SHP77 (cell line): ENCODE measurements around the gene GABPB1.
"Not testable (repeated sequence)": the region's sequence is repeated elsewhere in the genome, so short reads cannot be mapped to it uniquely, and the experiment has no call there.

Source experiments
- DNase-seq, 2 experiments: peaks; one replicate each; lab custom pipeline; 2025; lab: John Stamatoyannopoulos, UW

GABPB1 gene

DNA sequence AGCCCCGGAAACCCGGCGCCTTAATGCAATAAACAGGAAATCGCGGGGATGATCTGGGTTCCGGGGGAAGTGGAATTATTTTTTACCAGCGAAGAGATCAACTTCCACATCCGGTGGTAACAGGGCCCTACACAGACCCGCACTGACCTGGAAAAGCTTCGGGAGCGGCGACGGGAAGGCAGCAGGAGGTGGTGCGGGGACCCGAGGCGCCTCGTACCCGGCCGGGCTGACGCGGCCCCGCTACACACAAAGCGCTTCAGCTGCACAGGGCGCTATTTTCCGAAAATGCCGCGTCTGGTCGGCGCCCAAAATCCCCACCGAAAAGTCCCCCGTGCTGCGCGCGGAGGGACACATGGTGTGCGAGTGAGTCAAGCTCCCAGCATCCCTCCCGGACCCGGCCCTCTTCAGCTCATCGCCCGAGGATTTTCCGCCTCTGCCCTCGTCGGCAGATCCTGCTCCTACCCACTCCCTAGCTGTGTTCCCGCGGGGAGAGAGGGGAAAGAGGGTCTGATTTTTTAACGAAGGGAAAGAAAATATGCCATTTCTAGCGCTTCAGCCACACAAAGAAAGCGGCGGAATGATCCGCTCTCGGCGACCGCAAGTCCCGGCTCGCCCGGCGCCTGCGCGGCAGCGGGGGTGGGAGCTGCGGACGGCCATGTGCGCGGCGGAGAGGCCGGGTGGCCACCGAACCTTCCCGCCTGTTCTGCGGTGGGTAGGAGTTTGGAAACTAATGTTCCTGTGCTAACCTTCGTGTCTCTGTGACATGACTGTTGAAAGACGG lies at the start of gene GABPB1:
TSS of gene GABPB1 (minus strand) at position 361 of the 781 bp plus-strand sequence. CDS start 45,400 bp downstream, outside the sequence.
- peak; percentile 80 to 86 for DNase-seq

DNA sequence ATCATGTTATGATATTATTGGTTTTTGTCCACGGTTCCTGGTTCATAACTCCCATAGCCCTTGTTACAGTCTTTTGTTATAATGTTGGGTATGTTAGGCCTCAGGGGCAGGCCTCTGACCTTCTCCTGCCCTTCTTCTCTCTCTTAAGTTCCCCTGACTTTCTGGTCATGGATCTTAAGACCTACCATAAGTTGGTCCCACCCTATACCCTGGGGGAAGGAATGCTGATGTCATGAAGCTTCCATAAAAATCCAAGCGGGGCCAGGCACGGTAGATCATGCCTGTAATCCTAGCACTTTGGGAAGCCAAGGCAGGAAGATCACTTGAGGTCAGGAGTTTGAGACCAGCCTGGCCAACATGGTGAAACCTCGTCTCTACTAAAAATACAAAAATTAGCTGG lies 36.6 kb upstream of the GABPB1 start:
- DNase-seq = not testable (repeated sequence)

DNA sequence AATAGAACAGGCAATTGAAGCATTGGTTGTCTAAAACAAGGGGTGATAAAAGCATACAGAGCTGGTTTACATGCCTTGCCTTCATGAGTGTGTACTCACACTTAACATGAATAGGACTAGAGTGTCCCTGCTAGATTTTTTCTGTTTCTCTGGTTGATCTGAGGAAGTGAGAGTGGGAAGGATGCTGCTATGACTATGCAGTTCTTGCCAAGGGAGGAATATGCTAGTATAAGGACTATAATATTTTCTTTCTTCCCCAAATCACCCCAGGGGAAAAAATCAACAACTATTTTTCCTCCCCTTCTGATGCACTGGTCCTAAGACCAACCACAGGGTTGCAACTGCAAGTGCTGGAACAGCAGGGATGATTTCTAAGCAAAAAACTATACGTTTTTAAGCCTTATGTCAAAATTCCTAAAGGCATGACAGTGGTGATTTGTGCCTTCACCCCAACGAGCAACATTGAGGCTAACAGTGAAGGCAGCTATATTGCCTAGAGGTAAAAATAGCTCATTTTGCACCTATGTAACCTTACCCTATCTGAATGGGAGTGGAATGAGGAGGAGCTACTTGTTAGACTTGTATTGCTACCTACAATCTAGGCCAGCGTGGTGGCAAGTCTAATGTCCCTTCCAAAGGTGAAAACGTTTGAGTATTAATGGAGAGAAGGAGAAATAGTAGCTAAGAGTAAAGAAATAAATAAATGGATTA lies 35.7 kb upstream of the GABPB1 start:
- DNase-seq = no peak

DNA sequence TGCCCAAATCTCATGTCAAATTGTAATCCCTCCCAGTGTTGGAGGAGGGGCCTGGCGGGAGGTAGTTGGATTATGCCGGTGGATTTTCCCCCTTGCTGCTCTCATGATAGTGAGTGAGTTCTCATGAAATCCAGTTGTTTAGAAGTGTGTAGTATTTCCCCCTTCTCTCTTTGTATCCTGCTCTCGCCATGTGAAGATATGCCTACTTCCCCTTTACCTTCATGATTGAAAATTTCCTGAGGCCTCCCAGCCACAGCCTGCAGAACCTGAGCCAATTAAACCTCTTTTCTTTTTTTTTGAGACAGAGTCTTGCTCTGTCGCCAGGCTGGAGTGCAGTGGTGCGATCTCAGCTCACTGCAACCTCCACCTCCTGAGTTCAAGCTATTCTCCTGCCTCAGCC lies 27.4 kb upstream of the GABPB1 start:
- not testable (repeated sequence) for DNase-seq

DNA sequence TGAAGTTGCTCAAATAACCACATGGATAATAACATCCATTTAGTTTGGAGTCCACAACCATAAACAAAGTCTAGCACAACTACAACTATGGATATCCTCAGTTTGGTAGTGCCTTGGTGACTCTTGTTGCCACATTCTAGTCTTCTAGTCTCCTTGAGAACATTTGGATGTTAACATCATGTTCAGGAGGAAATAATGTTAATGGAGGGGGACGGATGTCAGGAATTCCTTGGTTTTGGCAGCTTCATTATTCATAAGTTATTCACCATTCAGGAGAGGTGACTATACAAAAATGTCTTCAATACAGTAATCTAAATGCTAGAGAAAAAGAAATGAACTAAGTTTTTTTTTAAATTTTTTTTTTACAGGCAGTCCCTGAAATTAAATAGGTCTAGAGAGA lies 26.4 kb upstream of the GABPB1 start:
- no peak for DNase-seq

DNA sequence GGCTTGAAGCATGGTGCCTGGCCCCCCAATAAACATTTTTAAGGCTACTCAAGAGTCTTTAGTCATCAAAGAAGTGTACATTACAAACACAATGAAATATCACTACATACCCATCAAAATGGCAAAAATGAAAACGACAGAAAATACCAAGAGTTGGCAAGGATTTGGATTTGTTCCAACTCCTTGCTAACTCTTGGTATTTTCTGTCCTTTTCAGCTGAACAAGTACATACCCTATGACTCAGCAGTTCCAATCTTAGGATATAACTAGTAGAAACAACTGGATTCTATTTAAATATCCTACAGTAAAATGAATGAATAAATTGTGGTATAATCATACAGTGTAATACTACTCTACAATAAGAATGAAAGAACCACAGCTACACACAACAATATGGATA lies 25.1 kb upstream of the GABPB1 start:
- no peak for DNase-seq

DNA sequence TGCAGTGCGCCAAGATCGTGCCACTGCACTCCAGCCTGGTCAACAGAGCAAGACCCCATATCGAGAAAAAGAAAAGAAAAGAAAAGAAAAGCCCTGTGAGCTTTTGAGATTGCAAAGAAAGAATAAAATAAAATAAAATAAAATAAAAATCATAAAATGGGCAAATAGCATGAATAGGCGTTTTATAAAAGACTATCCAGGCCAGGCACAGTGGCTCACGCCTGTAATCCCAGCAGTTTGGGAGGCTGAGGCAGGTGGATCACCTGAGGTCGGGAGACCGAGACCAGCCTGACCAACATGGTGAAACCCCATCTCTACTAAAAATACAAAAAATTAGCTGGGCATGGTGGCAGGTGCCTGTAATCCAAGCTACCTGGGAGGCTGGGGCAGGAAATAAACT lies 24.4 kb upstream of the GABPB1 start:
- not testable (repeated sequence) for DNase-seq

DNA sequence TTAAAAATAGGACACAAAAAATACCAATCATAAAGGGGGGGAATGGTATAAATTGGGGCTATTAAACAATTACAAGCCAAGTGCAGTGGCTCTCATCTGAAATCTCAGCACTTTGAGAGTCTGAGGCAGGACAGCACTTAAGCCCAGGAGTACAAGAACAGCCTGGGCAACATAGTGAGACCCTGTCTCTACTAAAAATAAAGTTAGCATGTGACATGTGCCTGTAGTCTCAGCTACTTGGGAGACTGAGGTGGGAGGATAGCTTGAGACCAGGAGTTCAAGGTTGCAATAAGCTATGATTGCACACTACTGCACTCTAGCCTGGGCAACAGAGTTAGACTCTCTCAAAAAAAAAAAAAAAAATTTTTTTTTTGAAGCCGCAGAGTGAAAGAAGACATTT lies 23.8 kb upstream of the GABPB1 start:
- no peak for DNase-seq

DNA sequence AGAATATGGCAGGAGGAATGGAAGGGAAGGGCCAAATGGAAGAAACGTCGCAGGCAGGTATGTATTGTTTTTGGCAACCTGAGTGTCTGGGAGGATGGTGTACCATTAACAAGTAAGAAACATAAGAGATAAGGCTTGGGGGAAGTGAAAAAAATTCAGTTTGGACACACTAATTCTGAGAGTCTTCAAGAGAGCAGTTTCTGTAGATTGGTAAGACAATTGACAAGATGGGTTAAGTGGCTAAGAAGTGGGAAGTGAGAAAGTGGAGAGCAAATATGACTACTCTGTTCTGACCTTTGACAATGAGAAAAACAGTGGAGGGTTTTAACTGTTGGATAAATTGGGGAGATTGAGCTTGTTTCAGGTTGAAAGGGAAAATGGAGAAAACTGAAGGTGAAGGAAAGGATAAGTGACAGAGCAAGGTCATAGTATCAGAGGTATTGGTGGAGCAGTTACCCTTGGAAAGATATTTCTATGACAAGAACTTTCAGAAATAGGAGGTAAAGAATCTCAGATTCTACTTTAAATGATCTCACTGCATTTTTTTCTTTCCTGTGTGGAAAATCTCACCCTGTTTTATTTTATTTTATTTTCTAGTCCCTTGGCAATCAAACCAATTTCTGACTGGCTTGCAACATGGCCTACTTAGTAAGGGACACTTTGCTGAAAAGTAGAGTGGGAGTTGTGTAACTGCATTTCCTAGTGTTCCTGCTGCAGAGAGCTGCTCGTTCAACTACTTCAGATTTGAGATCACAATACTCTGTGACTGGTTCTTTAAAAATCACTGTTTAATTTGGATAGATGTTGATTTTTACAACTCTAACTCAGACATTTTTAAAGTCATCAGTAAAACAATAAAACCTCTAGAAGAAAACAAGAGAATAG lies 23.1 kb upstream of the GABPB1 start:
- no peak for DNase-seq

DNA sequence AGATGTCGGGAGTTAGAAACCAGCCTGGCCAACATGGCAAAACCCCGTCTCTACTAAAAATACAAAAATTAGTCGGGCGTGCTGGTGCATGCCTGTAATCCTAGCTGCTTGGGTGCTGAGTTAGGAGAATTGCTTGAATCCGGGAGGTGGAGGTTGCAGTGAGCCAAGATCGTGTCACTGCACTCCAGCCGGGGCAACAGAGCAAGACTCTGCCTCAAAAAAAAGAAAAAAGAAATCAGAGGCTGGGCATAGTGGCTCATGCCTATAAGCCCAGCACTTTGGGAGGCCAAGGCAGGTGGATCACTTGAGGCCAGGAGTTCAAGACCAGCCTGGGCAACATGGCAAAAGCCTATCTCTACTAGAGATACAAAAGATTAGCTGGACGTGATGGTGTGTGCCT lies 14.6 kb upstream of the GABPB1 start:
- DNase-seq = not testable (repeated sequence)

DNA sequence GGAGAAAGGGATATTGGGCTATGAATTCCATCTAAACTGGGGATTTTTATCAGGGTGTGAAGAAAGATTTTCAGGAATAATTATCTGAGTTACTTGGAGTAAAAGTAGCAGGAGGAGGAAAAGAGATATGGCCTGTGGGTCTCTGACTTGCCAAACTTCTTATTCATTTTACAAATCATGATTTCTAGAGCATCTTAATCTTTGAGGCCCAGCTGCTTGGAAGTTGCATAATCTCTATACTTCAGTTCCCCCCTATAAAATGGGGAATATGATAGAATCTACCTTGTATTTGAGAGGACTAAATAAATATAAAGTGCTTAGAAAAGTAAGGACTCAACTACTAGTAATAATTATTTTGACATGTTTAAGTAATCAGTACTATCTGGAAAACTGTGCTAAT lies 11.0 kb upstream of the GABPB1 start:
- no peak for DNase-seq

DNA sequence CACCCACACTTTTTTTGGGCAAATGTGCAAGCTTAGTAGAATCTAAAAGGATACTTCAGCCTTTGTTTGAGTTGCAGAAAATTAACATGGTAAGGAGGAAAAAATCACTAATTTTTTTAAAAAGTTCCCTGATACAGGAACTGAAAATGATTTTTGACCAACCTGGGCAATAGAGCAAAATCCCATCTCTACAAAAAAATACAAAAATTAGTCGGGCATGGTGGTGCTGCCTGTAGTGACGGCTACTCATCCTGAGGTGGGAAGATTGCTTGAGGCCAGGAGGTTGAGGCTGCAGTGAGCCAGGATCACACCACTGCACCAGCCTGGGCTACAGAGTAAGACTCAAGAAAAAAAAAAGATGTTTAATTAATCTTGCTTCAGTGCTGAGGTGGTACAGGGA lies 10.6 kb upstream of the GABPB1 start:
- DNase-seq = no peak

DNA sequence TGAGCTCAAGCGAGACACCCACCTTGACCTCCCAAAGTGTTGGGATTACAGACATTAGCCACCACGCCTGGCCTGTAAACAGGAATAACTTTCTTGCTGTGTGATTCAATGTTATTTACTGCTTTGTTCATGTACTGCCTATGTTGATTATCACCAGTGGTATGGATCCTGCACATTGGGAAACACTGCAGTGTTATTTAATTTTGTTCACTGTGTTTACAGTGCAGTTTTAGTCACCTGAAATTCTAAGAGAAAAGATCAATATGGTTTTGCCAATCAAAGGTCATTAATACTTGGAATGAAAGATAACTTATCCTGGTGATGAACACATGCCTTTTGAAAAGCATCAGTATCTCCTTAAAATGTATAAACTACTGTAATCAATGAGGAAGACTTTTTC lies 8.6 kb upstream of the GABPB1 start:
- DNase-seq = no peak

DNA sequence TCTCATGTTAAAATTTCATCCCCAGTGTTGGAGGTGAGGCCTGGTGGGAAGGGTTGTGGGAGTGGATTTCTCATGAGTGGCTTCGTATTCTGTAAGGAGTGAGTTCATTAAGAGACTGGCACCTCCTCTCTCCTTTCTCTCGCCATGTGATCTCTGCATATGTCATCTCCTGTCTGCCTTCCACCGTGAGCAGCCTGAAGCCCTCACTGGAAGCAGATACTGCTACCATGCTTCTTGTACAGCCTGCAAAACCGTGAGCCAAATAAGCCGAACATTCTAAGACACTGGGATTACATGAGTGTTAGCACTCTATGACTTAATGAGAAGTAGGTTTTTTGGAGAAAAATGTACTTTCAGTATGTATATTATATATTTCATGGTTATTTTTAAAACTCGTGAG lies 6.8 kb upstream of the GABPB1 start:
- DNase-seq = no peak

DNA sequence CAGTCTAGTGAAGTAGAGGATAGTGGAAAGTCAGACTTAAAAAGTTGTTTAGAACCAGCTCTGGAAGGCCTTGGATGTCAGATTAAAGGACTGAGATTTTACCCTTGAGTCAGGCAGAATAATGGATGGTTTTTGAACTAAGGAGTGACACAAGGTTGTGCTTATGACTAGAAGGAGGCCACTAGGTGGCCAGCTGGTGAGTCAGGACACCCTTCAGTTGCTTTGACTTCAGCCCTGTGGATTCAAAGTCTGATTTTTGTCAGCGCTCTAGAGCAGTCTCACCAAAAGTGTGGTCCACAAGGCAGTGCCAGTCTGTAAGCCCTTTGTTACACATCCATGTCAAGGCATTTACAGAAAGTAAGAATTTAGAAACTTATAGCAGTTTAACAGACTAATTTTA lies 3.8 kb upstream of the GABPB1 start:
- peak; percentile 1 to 17 for DNase-seq

DNA sequence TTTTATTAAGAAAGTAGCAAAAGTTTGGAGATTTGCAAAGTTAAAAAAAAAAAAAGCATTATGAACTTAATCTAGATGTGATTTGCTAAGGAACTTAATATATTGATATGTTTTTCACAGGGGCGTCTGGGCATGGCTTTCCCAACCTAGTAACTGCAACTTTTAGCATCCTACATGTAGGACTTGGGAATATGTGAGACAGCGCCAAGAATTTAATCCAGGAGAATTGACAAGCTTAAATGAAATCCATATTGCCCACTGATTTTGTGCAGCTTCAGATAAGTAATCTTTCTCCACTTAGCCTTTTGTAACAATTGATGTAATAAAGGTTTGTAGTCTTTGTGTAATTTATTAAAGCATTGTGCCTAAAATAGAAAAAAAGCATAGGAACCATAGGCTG lies 982 bp upstream of the GABPB1 start:
- no peak for DNase-seq

DNA sequence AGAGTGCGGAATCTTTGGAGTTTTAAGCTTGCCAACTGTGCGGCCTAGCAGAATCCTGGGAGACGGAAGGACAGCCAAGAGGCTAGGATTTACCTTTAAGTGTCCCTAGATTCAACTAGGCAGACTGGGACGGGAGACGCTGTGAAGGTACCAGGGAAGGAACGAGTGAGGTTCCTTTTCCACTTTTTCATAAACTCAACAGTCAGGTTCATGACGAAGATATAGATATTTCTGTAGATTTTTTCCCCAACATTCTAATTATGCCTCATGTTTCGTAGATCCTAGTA lies 564 bp upstream of the GABPB1 start:
- DNase-seq = peak in 1 of 2 experiments; percentile 31

DNA sequence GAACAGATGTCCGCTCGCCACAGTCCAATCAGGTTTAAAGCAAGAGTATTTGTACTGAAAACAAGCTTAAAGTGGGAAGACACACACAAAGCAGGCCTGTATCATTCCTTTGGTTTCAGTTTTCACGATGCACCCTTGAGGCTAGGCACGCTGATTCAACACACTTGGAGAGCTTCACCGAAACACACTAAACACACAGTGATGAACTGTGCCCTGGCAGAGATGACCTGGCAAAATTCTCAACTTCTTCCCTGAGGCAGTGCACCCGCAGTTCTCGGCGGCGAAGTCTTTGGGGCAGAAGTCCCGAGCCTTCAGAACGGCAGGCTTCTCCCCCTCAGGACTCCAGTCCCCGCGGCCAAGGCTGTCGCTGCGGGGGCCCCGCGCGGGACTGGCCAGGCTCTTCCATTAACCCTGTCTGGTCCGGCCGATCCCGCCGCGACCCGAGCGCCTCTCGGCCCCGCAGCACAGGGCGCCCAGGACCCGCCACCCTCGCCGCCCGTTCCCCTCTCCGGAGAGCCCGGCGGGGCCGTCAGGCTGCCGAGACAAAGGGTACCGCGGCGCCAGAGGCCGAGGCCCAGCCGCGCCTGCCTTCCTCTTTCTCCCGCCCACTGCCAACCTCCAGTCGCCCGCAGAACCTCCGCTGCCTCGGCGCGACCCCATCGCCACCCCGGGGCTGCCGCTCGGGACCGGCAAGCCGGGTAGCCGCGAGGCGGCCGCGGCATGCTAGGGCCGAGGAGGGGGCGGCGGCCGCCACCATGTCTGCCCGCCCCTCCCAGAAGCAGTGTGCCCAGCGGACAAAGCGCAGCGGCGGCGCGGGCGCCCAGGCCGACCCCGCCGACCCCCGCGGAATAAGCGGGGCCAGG lies 792 bp downstream of the GABPB1 start:
- peak; percentile 19 to 35 for DNase-seq

DNA sequence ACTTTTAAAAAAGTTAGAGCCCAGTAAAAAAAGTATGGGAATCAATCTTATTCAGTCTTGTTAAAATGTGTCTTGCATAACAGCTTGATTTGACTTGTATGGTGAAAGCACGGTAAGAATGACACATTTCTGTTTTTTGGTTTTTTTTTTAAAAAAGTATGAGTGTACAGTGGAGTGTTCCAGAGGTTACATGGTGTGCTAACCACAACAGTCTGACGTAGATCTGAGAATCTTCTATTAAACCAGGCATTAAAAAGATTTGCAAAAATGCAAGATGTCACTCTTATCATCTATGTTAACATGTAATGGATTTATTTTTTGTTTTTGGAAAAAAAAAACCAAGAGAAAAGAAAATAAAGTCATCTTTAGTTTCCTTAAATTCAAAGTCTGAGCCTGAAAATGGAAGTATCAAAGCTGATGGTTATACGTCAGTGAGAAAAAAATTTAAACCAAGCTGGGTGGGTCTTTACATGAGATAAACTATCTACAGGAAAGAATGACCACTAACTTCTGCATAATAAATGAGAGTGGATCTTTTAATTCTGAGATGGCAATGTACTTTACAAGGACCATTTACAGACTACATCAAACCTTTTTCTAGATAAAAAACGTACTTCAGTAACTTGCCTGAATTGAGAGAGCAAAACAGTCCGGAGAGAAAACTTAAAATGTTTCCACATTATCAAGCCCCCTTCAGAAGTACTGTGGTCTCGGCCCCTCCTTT lies 1.6 kb downstream of the GABPB1 start:
- DNase-seq = no peak

DNA sequence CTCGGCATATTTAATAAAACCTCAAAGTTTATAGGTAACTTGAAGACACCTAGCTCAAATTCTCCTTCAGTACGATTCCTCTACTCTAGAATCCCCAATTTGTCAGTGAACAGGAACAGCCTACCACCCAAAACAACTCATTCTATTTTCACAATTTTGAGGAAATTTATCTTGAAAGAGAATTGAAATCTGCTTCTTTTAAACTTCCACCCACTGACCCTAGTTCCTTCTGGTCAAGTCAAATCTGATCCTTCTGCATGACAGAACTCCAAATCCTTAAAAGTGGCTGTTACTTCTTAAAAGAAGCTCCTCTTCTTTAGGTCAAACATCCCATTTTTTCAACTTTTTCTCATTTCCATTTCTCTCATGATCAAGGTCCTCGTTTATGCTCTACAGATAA lies 4.4 kb downstream of the GABPB1 start:
- DNase-seq = no peak

DNA sequence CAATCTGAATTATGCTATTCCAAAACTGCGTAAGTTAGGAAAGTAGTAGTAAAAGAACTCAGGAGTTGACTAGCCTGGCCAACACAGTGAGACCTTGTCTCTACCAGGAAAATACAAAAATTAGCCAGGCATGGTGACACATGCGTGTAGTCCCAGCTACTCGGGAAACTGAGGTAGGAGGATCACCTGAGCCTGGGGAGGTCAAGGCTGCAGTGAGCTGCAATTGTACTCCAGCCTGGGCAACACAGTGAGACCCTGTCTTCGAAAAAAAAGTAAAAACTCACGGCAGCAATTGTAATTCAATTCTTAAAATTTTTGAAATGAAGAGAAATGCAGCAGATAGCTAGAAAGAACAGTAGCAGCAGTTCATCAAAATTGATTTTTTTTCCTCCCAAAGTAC lies 9.7 kb downstream of the GABPB1 start:
- DNase-seq = no peak
